Measurements from ENCODE around the gene TMEM100. TPM values are rescaled to one million over a fixed set of nuclear protein-coding genes. Genes with fewer than 3 reads are reported as not detected.

Gene TMEM100
- polyA plus RNA-seq, 1 of the 3 experiments (the other 2 are of a cell fraction) = 1.7 TPM

- TF ChIP-seq EP300 (IDR thresholded peaks at IDR 0.05; ENCODE audit: borderline replicate concordance in 1 of 2, low read depth in 1 of 2, low read length in 1 of 2) (no peak), RAD21 (IDR thresholded peaks at IDR 0.05; ENCODE audit: low read length) (no peak), IRF3 (IDR thresholded peaks at IDR 0.05; ENCODE audit: low read depth, low read length) (no peak), USF2 (IDR thresholded peaks at IDR 0.05; ENCODE audit: borderline replicate concordance, low read depth, low read length) (no peak), POLR2AphosphoS5 (IDR thresholded peaks at IDR 0.05; ENCODE audit: low read depth, low read length) (no peak), RCOR1 (IDR thresholded peaks at IDR 0.05; ENCODE audit: low read length) (no peak), MEF2A (IDR thresholded peaks at IDR 0.05; ENCODE audit: borderline replicate concordance, low read depth) (no peak), GABPA (IDR thresholded peaks at IDR 0.05; ENCODE audit: low read depth) (no peak), CTCF (IDR thresholded peaks at IDR 0.05) (no peak), CHD2 (IDR thresholded peaks at IDR 0.05; ENCODE audit: low read length, partially characterized antibody) (no peak), NFIC (IDR thresholded peaks at IDR 0.05; ENCODE audit: borderline replicate concordance) (no peak)
- TF ChIP-seq, protein P1, sequence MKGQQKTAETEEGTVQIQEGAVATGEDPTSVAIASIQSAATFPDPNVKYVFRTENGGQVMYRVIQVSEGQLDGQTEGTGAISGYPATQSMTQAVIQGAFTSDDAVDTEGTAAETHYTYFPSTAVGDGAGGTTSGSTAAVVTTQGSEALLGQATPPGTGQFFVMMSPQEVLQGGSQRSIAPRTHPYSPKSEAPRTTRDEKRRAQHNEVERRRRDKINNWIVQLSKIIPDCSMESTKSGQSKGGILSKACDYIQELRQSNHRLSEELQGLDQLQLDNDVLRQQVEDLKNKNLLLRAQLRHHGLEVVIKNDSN (IDR thresholded peaks at IDR 0.05; ENCODE audit: borderline replicate concordance, low read depth) = no peak
- no peaks in the 10 kb centered on the region for H3K9me3 ChIP-seq
- H3K9ac ChIP-seq = no peak overlapping the region
- no peaks in the 10 kb centered on the region; the same call in 1 of the 2 replicates for H3K27me3 ChIP-seq (ENCODE audit: insufficient read depth)
- DNase-seq = no peak
- H3F3A ChIP-seq (replicated peaks; ENCODE audit: insufficient read depth) = peaks cover 9% of the 10 kb centered on the region
- 61% methylated on average over 4 of the region's 4 CpGs for WGBS (ENCODE audit: low lambda C conversion rate)
- H3K27ac ChIP-seq (ENCODE audit: low read depth in 2 of 2, low read length in 1 of 2) = no peak overlapping the region; a peak in 1 of 4 replicates
- H3K36me3 ChIP-seq (replicated peaks in 1 of 2; ENCODE audit: control insufficient read depth in 1 of 2, insufficient read depth in 2 of 2, low read length in 1 of 2) = peaks cover 3 to 11% of the 10 kb centered on the region in 2 experiments
- ChIA-PET POLR2A (no interaction called here), CTCF (interaction anchor here (0.9 to 18.2 kb wide), 13 partner anchors 11 to 242 kb away, joined by 3 to 139 read pairs (median 4); partner anchors contain the start of gene TMEM100)
- H3K4me3 ChIP-seq (ENCODE audit: low read depth in 2 of 2, low read length in 1 of 2) = no peak overlapping the region
- H2AFZ ChIP-seq (ENCODE audit: low read depth) = no peak overlapping the region
- H3K79me2 ChIP-seq (ENCODE audit: insufficient read depth) = peaks cover 31% of the 10 kb centered on the region
- H3K4me2 ChIP-seq = no peak overlapping the region
- no peaks in the 10 kb centered on the region for H4K20me1 ChIP-seq (ENCODE audit: insufficient read depth)
- no peaks in the 10 kb centered on the region for H3K9me2 ChIP-seq
- H3K4me1 ChIP-seq (ENCODE audit: control insufficient read depth in 1 of 2, insufficient read depth in 2 of 2, low read depth in 1 of 2, low read length in 1 of 2) = peaks cover 0 to 10% of the 10 kb centered on the region in 2 experiments; a peak in 2 of 4 replicates
Observed at GRCh38 chr17:55749985-55750384, 27.3 kb upstream of the TMEM100 start.

- no peak overlapping the region for H3K27ac ChIP-seq (ENCODE audit: low read depth in 2 of 2, low read length in 1 of 2)
- ChIA-PET POLR2A (no interaction called here), CTCF (interaction anchor here (1.2 to 18.2 kb wide), 5 partner anchors 14 to 223 kb away, joined by 3 to 139 read pairs (median 33); no protein-coding TSS in a partner anchor)
- H3K4me3 ChIP-seq (ENCODE audit: low read depth in 2 of 2, low read length in 1 of 2) = no peak overlapping the region
- no peak overlapping the region for H2AFZ ChIP-seq (ENCODE audit: low read depth)
- 93% methylated on average over 1 of the region's 1 CpG for WGBS (ENCODE audit: low lambda C conversion rate)
- no peaks in the 10 kb centered on the region for H4K20me1 ChIP-seq (ENCODE audit: insufficient read depth)
- peaks cover 0 to 4% of the 10 kb centered on the region in 2 experiments for H3K36me3 ChIP-seq (replicated peaks in 1 of 2; ENCODE audit: control insufficient read depth in 1 of 2, insufficient read depth in 2 of 2, low read length in 1 of 2)
- H3K4me2 ChIP-seq = no peak overlapping the region
- peaks cover 0 to 10% of the 10 kb centered on the region in 2 experiments; a peak in 2 of 4 replicates for H3K4me1 ChIP-seq (ENCODE audit: control insufficient read depth in 1 of 2, insufficient read depth in 2 of 2, low read depth in 1 of 2, low read length in 1 of 2)
- peaks cover 9% of the 10 kb centered on the region for H3F3A ChIP-seq (replicated peaks; ENCODE audit: insufficient read depth)
- TF ChIP-seq EP300 (IDR thresholded peaks at IDR 0.05; ENCODE audit: borderline replicate concordance in 1 of 2, low read depth in 1 of 2, low read length in 1 of 2) (no peak), MEF2A (IDR thresholded peaks at IDR 0.05; ENCODE audit: borderline replicate concordance, low read depth) (no peak), MXI1 (IDR thresholded peaks at IDR 0.05; ENCODE audit: low read depth, low read length) (no peak), RXRA (IDR thresholded peaks at IDR 0.05; ENCODE audit: borderline replicate concordance, low read depth) (no peak), YY1 (IDR thresholded peaks at IDR 0.05; ENCODE audit: low read depth) (no peak)
- H3K9me3 ChIP-seq = no peaks in the 10 kb centered on the region
- no peak for DNase-seq
- H3K9me2 ChIP-seq = no peaks in the 10 kb centered on the region
- peaks cover 25% of the 10 kb centered on the region for H3K79me2 ChIP-seq (ENCODE audit: insufficient read depth)
- H3K9ac ChIP-seq = no peak overlapping the region
- H3K27me3 ChIP-seq (ENCODE audit: insufficient read depth) = no peaks in the 10 kb centered on the region; the same call in 1 of the 2 replicates
Observed at GRCh38 chr17:55748841-55749240, 26.2 kb upstream of the TMEM100 start.

Data from SK-N-SH (cell line).